Activated CD8-positive, alpha-beta memory T cell treated with anti-CD3 and anti-CD28 coated beads, Interleukin-2, amount 50 U/mL, for 1 hour (primary cell): ENCODE data around the gene TRAM2.

ENCODE experiments used
- DNase-seq: peaks from one replicate; pipeline ENCODE4 v3.0.0-alpha.2; 2020; ENCODE audit errors: extremely low read depth

The TRAM2 gene

GRCh38 chr6:52566853-52567279, 10.0 kb downstream of the TRAM2 start:
- DNase-seq = no peak

- no peak for DNase-seq
Observed at GRCh38 chr6:52566201-52566600, 10.7 kb downstream of the TRAM2 start.

GRCh38 chr6:52564856-52565255, 12.0 kb downstream of the TRAM2 start:
- DNase-seq = no peak

- DNase-seq = no peak
Observed at GRCh38 chr6:52562911-52563310, 13.9 kb downstream of the TRAM2 start.

- DNase-seq = no peak
Observed at GRCh38 chr6:52560462-52560861, 16.4 kb downstream of the TRAM2 start.

- DNase-seq = no peak
Observed at GRCh38 chr6:52558266-52559000, 18.4 kb downstream of the TRAM2 start.

- DNase-seq = no peak
Observed at GRCh38 chr6:52557389-52558265, 19.2 kb downstream of the TRAM2 start.

GRCh38 chr6:52555518-52556233, 21.2 kb downstream of the TRAM2 start:
- DNase-seq = no peak

GRCh38 chr6:52554684-52555280, 22.1 kb downstream of the TRAM2 start:
- no peak for DNase-seq

- DNase-seq = no peak
Observed at GRCh38 chr6:52553719-52554118, 23.1 kb downstream of the TRAM2 start.

- no peak for DNase-seq
Observed at GRCh38 chr6:52553158-52553557, 23.7 kb downstream of the TRAM2 start.

- no peak for DNase-seq
Observed at GRCh38 chr6:52552278-52552643, 24.6 kb downstream of the TRAM2 start.

- DNase-seq = no peak
Observed at GRCh38 chr6:52551483-52552277, 25.2 kb downstream of the TRAM2 start.

GRCh38 chr6:52550870-52551269, 26.0 kb downstream of the TRAM2 start:
- DNase-seq = no peak

GRCh38 chr6:52550014-52550575, 26.8 kb downstream of the TRAM2 start:
- no peak for DNase-seq

GRCh38 chr6:52549428-52549827, 27.4 kb downstream of the TRAM2 start:
- DNase-seq = no peak

GRCh38 chr6:52548999-52549398, 27.9 kb downstream of the TRAM2 start:
- no peak for DNase-seq

- no peak for DNase-seq
Observed at GRCh38 chr6:52548353-52548713, 28.5 kb downstream of the TRAM2 start.

- DNase-seq = no peak
Observed at GRCh38 chr6:52547647-52548352, 29.1 kb downstream of the TRAM2 start.

- no peak for DNase-seq
Observed at GRCh38 chr6:52546678-52547077, 30.2 kb downstream of the TRAM2 start.
